IMR-90 (cell line): Measurements from ENCODE around the gene MFAP4. TPM values are rescaled to one million over a fixed set of nuclear protein-coding genes. Genes with fewer than 3 reads are reported as not detected.

Source experiments
- ATAC-seq: fragments of 200-7000 bp; cut with Tn5 transposase; 2 replicates; pipeline ENCODE4 v1.9.1; 2020; ENCODE audit warnings: low read depth, mild to moderate bottlenecking, moderate library complexity
- BruUV-seq: library from RNA; stranded (reverse); fragments of 400-500 nt; replicated peaks from 2 replicates; lab custom pipeline; 2021; lab: Mats Ljungman, UMichigan
- CTCF ChIA-PET: fragments of 300-600 bp; formaldehyde crosslinking; extraction: SDS; loops from one replicate; lab custom pipeline; 2021; ENCODE audit warnings: antibody characterized with exemption; lab: Yijun Ruan, JAX
- POLR2A ChIA-PET: fragments of 300-600 bp; sonication (Branson Sonifier 250); formaldehyde crosslinking; loops from one replicate; lab custom pipeline; 2022; ENCODE audit warnings: antibody characterized with exemption; ENCODE audit not compliant: unreplicated experiment; lab: Charles Lee
- DNase-seq: peaks from one replicate; pipeline ENCODE4 v3.0.0; 2013
- H2AFZ ChIP-seq: replicated peaks from 2 replicates; pipeline ENCODE3; 2013; ENCODE audit warnings: low read length, mild to moderate bottlenecking; ENCODE audit not compliant: poor library complexity
- H2AK5ac ChIP-seq: 2 replicates; pipeline ENCODE4 v1.6.1; 2013; ENCODE audit warnings: low read depth, low read length, inconsistent platforms
- H2AK9ac ChIP-seq: replicated peaks from 2 replicates; pipeline ENCODE3; 2013; ENCODE audit warnings: mild to moderate bottlenecking, low read depth, low read length, moderate library complexity; ENCODE audit not compliant: poor library complexity
- H2BK120ac ChIP-seq: 2 replicates; pipeline ENCODE4 v1.6.1; 2013; ENCODE audit warnings: low read depth, low read length, inconsistent platforms
- H2BK15ac ChIP-seq: 3 replicates; pipeline ENCODE4 v1.6.1; 2013; ENCODE audit warnings: low read depth, low read length, inconsistent platforms
- H2BK20ac ChIP-seq: 2 replicates; pipeline ENCODE4 v1.6.1; 2013; ENCODE audit warnings: low read depth, mild to moderate bottlenecking, inconsistent platforms, low read length, moderate library complexity
- H2BK5ac ChIP-seq: 2 replicates; pipeline ENCODE4 v1.6.1; 2013; ENCODE audit warnings: mild to moderate bottlenecking, low read depth, low read length, inconsistent platforms; ENCODE audit not compliant: poor library complexity, severe bottlenecking
- H3K14ac ChIP-seq: replicated peaks from 2 replicates; pipeline ENCODE4 v1.6.1; 2013; ENCODE audit warnings: low read depth, low read length, inconsistent platforms
- H3K18ac ChIP-seq: 2 replicates; pipeline ENCODE4 v1.6.1; 2013; ENCODE audit warnings: low read depth, low read length, control low read depth
- H3K23ac ChIP-seq: 2 replicates; pipeline ENCODE4 v1.6.1; 2013; ENCODE audit warnings: low read depth, low read length, inconsistent platforms
- H3K27ac ChIP-seq: 2 replicates; pipeline ENCODE4 v1.5.1; 2013; ENCODE audit warnings: mild to moderate bottlenecking, control low read depth, low read length; ENCODE audit not compliant: insufficient read depth
- H3K27me3 ChIP-seq: 2 replicates; pipeline ENCODE4 v1.6.1; 2013; ENCODE audit warnings: low read length; ENCODE audit not compliant: control insufficient read depth, insufficient read depth
- H3K36me3 ChIP-seq: 2 replicates; pipeline ENCODE4 v1.6.1; 2013; ENCODE audit warnings: low read length, mixed read lengths; ENCODE audit not compliant: control insufficient read depth, insufficient read depth
- H3K4ac ChIP-seq: 2 replicates; pipeline ENCODE4 v1.6.1; 2013; ENCODE audit warnings: low read depth, low read length, inconsistent platforms
- H3K4me1 ChIP-seq: 2 replicates; pipeline ENCODE4 v1.6.1; 2013; ENCODE audit warnings: low read length, mixed read lengths; ENCODE audit not compliant: control insufficient read depth, insufficient read depth
- H3K4me2 ChIP-seq: 2 replicates; pipeline ENCODE4 v1.6.1; 2013; ENCODE audit warnings: low read depth, mild to moderate bottlenecking, control low read depth, low read length, moderate library complexity
- H3K4me3 ChIP-seq: 2 replicates; pipeline ENCODE4 v1.5.1; 2013; ENCODE audit warnings: low read depth, mild to moderate bottlenecking, control low read depth, low read length, moderate library complexity; ENCODE audit not compliant: insufficient read depth
- H3K56ac ChIP-seq: 2 replicates; pipeline ENCODE4 v1.6.1; 2013; ENCODE audit warnings: low read length, inconsistent platforms; ENCODE audit not compliant: insufficient read depth; ENCODE audit errors: extremely low read depth
- H3K79me1 ChIP-seq, 2 experiments: 2 replicates each; pipeline ENCODE4 v1.6.1; 2013; ENCODE audit warnings: low read length in 2 of 2, inconsistent platforms in 1 of 2, low read depth in 1 of 2
- H3K9ac ChIP-seq: 2 replicates; pipeline ENCODE4 v1.6.1; 2013; ENCODE audit warnings: low read depth, low read length, control low read depth
- H3K9me1 ChIP-seq: 2 replicates; pipeline ENCODE4 v1.6.1; 2013; ENCODE audit warnings: low read length, inconsistent platforms; ENCODE audit not compliant: insufficient read depth
- H3K9me3 ChIP-seq: 2 replicates; pipeline ENCODE4 v1.6.1; 2013; ENCODE audit warnings: low read length; ENCODE audit not compliant: control insufficient read depth, insufficient read depth
- H4K20me1 ChIP-seq: 2 replicates; pipeline ENCODE4 v1.6.1; 2013; ENCODE audit warnings: low read length, inconsistent platforms; ENCODE audit not compliant: insufficient read depth
- H4K5ac ChIP-seq: 2 replicates; pipeline ENCODE4 v1.6.1; 2013; ENCODE audit warnings: mild to moderate bottlenecking, low read depth, low read length, control low read depth
- H4K8ac ChIP-seq, 2 experiments: 2 replicates each; pipeline ENCODE4 v1.6.1; 2013; ENCODE audit warnings: low read depth in 2 of 2, low read length in 2 of 2, control low read depth in 1 of 2, inconsistent platforms in 1 of 2
- H4K91ac ChIP-seq: 2 replicates; pipeline ENCODE4 v1.6.1; 2013; ENCODE audit warnings: low read depth, low read length, inconsistent platforms; ENCODE audit not compliant: insufficient read depth
- FOS ChIP-seq: fragments of 150-350 bp; IDR thresholded peaks from 2 replicates; pipeline ENCODE4 v1.6.1; 2016; ENCODE audit warnings: low read depth, low read length
- MAFK ChIP-seq: IDR thresholded peaks from 2 replicates; pipeline ENCODE4 v1.6.1; 2012; ENCODE audit warnings: low read depth, low read length, improper control_type of control experiment
- MXI1 ChIP-seq: IDR thresholded peaks from 2 replicates; pipeline ENCODE4 v1.6.1; 2012; ENCODE audit warnings: low read depth, mild to moderate bottlenecking, low read length, moderate library complexity, borderline replicate concordance
- NFE2L2 ChIP-seq: fragments of 150-350 bp; IDR thresholded peaks from 2 replicates; pipeline ENCODE4 v1.6.1; 2016; ENCODE audit warnings: low read depth, mild to moderate bottlenecking, low read length
- POLR2A ChIP-seq: IDR thresholded peaks from 2 replicates; pipeline ENCODE4 v1.6.1; 2012; ENCODE audit warnings: mild to moderate bottlenecking, low read depth, low read length
- RCOR1 ChIP-seq: IDR thresholded peaks from 2 replicates; pipeline ENCODE4 v1.6.1; 2012; ENCODE audit warnings: mild to moderate bottlenecking, low read length, improper control_type of control experiment; ENCODE audit not compliant: insufficient replicate concordance
- RFX5 ChIP-seq: IDR thresholded peaks from 2 replicates; pipeline ENCODE4 v1.8.0; 2012; ENCODE audit warnings: low read depth, mild to moderate bottlenecking, low read length, moderate library complexity
- SMC3 ChIP-seq: fragments of 150-350 bp; IDR thresholded peaks from 2 replicates; pipeline ENCODE4 v1.6.1; 2016; ENCODE audit warnings: low read depth, mild to moderate bottlenecking, antibody characterized with exemption, low read length, moderate library complexity
- WGBS, 2 experiments: methylation state at CpG; one replicate each; pipeline versions ENCODE4 v1.1.5 to v1.1.7; 2013; ENCODE audit warnings: missing lambda C conversion rate in 2 of 2; ENCODE audit not compliant: insufficient read length in 1 of 2; ENCODE audit errors: extremely low coverage in 2 of 2; 5-methylcytosine and 5-hydroxymethylcytosine counted together
- dilution Hi-C: fragments of 300-500 bp; cut with HindIII; formaldehyde crosslinking; loops from one replicate; pipeline ENCODE4 v1.14.3; 2018; ENCODE audit warnings: low sequenced_read_pairs; ENCODE audit not compliant: unreplicated experiment
- in situ Hi-C: fragments of 300-500 bp; cut with MboI; formaldehyde crosslinking; loops from 3 replicates; pipeline ENCODE4 v1.14.3; 2019; ENCODE audit warnings: low sequenced_read_pairs, inconsistent platforms, mixed read lengths
- intact Hi-C: fragments of 100-400 bp; cut with micrococcal nuclease; formaldehyde crosslinking; loops from 2 replicates; pipeline ENCODE4 v1.10.0; 2022
- polyA plus RNA-seq, 3 experiments: library from polyadenylated mRNA; depleted of rRNA; stranded (reverse); fragments of >200 nt; gene quantifications; 2 replicates each; pipeline ENCODE4 v1.2.3, GENCODE V29; 2012; ENCODE audit warnings: low replicate concordance in 1 of 3
- total RNA-seq: library from RNA; depleted of rRNA; stranded (reverse); fragments of >200 nt; gene quantifications from 2 replicates; pipeline ENCODE4 v1.2.3, GENCODE V29; 2012
- TF ChIP-seq, protein P1 (sequence below): fragments of 150-350 bp; IDR thresholded peaks from 2 replicates; pipeline ENCODE4 v1.6.1; 2016; ENCODE audit warnings: low read depth, mild to moderate bottlenecking, low read length, moderate library complexity, borderline replicate concordance
- TF ChIP-seq, protein P2 (sequence below): conservative IDR thresholded peaks from 2 replicates; pipeline ENCODE4 v1.5.1; 2012; ENCODE audit warnings: mild to moderate bottlenecking, low read depth, low read length, improper control_type of control experiment

The MFAP4 gene
- total and polyA plus RNA-seq, 2 of the 4 experiments (the other 2 are of a cell fraction): 7.0 to 71.6 TPM

DNA sequence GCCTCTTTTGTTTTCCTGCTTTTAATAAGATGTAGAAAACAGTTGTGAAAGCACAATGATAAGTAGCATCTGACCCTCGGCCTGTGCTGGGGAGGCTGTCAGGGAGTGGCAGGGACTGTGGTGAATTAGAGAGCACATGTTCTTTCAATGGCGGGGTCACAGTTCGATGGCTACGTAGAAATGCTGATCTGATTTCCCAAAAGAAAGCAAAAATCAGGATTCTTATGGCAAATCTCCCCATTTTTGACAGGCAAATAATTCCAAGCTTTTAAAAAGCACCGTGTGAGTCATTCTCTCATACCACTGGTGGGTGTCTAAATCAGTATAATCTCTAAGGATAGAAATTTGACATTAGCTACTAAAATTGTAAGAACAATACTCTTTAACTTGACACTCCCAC is 12.9 kb downstream of the MFAP4 start:
- H3K4me3 ChIP-seq: no peak overlapping the region
- ChIA-PET CTCF (interaction anchor here (0.6 kb wide), 1 partner anchor 272 kb away, joined by 3 read pairs; no protein-coding TSS in a partner anchor), POLR2A (no interaction called here)
- H4K20me1 ChIP-seq: peaks cover 3% of the 10 kb centered on the region; the same call in 1 of the 2 replicates
- H3K9ac ChIP-seq: no peak overlapping the region
- no peak overlapping the region for H3K14ac ChIP-seq
- H2AK5ac ChIP-seq: no peak overlapping the region
- ATAC-seq (no peak), DNase-seq (no peak)
- no peak overlapping the region for H2BK120ac ChIP-seq
- no peak overlapping the region for H2BK15ac ChIP-seq
- H3K4ac ChIP-seq: no peak overlapping the region
- dilution Hi-C loops: no loop called here
- in situ Hi-C loops: no loop called here
- no peak overlapping the region for H4K91ac ChIP-seq
- no TSS peak for BruUV-seq
- 100% methylated on average over 1 of the region's 5 CpGs; no CpG with 5 or more reads in 1 of the 2 experiments for WGBS, 2 experiments
- no peak overlapping the region for H2BK5ac ChIP-seq
- H3K9me1 ChIP-seq: peaks cover 3% of the 10 kb centered on the region; the same call in 1 of the 2 replicates
- no peak overlapping the region for H3K56ac ChIP-seq
- no peak overlapping the region for H3K23ac ChIP-seq
- intact Hi-C loops: no loop called here
- no peak overlapping the region for H2AK9ac ChIP-seq
- H4K8ac ChIP-seq: no peak overlapping the region
- H2BK20ac ChIP-seq: no peak overlapping the region
- no peaks in the 10 kb centered on the region for H3K27me3 ChIP-seq
- H3K4me1 ChIP-seq: peaks cover 2% of the 10 kb centered on the region; the same call in 1 of the 2 replicates
- H2AFZ ChIP-seq: no peak overlapping the region
- H3K4me2 ChIP-seq: no peak overlapping the region
- no peak overlapping the region for H3K27ac ChIP-seq
- H3K36me3 ChIP-seq: peaks cover 4% of the 10 kb centered on the region; the same call in 1 of the 2 replicates
- no peak overlapping the region for H4K5ac ChIP-seq
- H3K9me3 ChIP-seq: no peaks in the 10 kb centered on the region
- no peak overlapping the region for H3K18ac ChIP-seq
- peaks cover 11 to 19% of the 10 kb centered on the region in 2 experiments for H3K79me1 ChIP-seq
- no peak for TF ChIP-seq SMC3
- no peak for TF ChIP-seq NFE2L2
- no peak for TF ChIP-seq RFX5
- TF ChIP-seq FOS: no peak
- TF ChIP-seq, protein P1, sequence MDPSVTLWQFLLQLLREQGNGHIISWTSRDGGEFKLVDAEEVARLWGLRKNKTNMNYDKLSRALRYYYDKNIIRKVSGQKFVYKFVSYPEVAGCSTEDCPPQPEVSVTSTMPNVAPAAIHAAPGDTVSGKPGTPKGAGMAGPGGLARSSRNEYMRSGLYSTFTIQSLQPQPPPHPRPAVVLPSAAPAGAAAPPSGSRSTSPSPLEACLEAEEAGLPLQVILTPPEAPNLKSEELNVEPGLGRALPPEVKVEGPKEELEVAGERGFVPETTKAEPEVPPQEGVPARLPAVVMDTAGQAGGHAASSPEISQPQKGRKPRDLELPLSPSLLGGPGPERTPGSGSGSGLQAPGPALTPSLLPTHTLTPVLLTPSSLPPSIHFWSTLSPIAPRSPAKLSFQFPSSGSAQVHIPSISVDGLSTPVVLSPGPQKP: no peak
- no peak for TF ChIP-seq RCOR1
- TF ChIP-seq MAFK: no peak
- TF ChIP-seq MXI1: no peak
- TF ChIP-seq, protein P2, sequence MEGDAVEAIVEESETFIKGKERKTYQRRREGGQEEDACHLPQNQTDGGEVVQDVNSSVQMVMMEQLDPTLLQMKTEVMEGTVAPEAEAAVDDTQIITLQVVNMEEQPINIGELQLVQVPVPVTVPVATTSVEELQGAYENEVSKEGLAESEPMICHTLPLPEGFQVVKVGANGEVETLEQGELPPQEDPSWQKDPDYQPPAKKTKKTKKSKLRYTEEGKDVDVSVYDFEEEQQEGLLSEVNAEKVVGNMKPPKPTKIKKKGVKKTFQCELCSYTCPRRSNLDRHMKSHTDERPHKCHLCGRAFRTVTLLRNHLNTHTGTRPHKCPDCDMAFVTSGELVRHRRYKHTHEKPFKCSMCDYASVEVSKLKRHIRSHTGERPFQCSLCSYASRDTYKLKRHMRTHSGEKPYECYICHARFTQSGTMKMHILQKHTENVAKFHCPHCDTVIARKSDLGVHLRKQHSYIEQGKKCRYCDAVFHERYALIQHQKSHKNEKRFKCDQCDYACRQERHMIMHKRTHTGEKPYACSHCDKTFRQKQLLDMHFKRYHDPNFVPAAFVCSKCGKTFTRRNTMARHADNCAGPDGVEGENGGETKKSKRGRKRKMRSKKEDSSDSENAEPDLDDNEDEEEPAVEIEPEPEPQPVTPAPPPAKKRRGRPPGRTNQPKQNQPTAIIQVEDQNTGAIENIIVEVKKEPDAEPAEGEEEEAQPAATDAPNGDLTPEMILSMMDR: no peak
- no peak for TF ChIP-seq POLR2A
